Activated naive CD8-positive, alpha-beta T cell treated with anti-CD3 and anti-CD28 coated beads, Interleukin-2, amount 50 U/mL, for 16 hours (primary cell): ENCODE measurements around the gene UBE2D2.

Experiments used
- DNase-seq: peaks from one replicate; pipeline ENCODE4 v3.0.0-alpha.2; 2020; ENCODE audit warnings: low read depth, low spot score

UBE2D2 gene

DNA sequence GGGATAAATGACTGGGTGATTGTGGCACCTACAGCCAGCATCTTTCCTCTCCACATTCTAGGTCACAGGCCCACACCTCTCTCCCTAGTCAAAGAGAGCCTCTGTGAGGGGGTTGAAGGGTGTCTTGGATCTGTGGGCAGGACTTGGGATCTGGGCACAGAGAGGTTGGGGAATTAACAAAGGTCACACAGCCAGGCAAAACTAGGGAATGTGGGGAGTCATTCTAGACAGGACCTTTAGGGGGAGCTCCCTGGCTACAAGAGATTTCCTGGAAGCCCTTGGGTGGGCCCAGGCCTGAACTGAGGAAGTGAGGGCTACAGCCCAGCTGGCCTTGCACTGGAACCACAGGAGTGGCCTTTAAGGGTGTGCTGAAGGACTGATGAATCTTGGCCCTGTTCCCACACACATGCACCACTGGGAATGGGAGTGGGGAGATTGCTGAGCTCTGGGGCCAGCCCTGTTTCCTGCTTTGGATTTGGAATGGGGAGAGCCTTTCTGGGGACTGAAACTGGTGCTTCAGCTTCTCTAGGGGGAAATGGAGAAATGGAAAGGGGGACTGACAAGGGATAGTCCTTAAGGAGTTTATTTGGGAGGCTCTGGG lies 74.6 kb downstream of the UBE2D2 start:
- no peak for DNase-seq

DNA sequence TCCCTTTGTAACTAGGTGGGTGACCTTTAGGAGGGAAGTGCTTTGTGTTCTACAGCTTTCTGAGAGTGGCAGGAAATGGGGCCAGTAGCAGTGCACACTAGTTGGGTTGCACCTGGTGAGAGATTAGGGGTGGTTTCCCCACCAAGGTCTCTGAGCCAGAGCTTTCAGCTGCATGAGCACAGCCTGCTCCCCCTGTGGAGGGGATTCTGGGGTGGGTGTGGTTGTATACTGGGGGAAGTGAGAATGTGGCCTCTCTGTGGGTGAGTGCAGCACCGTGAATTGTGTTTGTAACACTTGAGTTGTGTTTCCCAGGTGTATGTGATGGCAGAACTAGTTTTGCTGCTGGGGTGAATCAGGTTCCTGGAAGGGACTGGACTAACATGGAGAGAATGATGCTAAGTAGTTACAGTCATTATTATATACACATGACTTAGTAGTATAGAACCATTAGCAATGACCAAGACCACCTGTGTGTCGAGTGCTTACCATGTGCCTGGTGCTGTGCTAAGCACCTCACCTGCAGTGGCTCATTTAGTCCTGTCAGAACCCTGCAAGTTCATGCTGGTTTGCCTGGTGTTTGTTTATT lies 75.2 kb downstream of the UBE2D2 start:
- no peak for DNase-seq

DNA sequence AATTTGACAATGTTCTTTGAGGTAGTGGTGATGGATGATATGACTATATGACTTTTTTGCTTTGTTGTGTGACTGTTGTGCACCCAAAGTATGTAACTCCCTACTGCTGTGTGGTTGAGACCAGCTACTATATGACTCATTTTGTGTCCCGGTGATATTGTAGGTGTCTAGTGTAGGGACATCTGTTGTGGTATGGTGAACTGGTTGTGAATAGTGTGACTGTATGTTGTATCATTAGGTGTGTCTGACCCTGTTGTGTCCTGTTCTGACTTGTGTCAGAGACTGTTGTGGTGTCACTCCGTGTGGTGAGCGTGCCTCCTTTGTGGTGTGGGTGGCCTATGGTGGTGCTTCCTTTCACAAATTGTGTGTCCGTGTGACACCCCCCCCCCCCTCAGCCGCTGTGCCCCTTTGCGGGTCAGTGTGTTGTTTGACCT lies 75.9 kb downstream of the UBE2D2 start:
- DNase-seq = no peak

DNA sequence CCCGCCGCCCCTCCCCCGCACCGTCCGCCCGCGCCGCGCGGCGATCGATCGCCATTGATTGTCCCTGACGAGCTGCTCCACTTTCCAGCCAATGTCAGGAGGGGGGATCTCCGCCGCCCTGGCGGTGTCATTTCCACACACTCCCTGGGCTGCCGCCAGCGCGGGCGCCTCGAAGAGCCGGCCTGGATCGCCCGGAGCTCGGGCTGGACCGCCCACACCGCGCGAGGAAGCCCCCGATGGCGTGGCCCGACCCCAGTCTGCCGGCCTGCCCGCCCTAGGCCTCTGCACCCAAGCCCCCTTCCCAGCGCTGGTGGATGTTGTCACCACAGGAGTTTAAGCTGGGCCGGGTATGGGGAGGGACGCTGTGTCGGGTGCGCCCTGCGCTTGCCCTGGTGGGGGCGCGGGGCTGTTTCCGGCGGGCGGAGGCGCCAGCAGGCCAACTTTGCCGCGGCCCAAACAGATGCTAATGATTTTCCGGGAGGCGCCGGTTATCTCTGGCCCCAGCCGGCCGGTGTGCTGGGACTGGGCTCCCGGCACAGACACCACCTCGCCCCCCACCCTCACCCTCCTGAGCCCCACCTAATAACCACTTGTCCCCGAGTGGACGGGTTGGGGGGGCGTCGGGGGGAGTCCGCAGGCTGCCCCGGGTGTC lies 76.4 kb downstream of the UBE2D2 start:
- DNase-seq = no peak

DNA sequence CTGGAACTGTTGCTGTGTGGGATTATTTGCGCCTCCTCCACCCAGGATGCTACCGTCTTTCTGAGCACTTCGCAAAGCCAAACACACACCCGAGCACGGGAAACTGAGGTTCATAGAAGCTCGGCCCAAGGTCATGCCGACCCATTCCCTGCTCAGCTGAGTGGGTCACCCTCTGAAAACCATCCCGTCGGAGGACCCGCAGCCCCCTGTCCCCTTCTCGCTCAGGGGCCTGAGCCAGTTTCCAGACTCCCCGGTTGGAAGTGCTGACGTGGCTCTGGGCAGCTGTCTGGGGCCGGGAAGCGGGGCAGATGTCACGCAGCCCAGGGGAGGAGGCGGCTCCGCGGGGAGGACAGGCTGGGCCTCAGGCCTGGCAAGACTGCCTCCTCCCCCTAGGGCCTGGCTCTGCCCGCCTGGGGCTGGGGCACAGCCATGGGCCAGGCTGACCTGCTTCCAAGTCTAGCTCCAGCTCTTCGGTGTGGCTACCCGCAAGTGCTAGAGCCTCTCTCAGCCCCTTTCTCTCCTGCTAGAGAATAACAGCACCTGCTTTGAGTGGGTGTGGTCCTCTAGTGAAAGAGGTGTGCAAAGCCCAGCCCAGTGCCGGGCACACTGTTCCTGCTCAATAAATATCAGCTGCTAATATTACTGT lies 77.1 kb downstream of the UBE2D2 start:
- DNase-seq = no peak

DNA sequence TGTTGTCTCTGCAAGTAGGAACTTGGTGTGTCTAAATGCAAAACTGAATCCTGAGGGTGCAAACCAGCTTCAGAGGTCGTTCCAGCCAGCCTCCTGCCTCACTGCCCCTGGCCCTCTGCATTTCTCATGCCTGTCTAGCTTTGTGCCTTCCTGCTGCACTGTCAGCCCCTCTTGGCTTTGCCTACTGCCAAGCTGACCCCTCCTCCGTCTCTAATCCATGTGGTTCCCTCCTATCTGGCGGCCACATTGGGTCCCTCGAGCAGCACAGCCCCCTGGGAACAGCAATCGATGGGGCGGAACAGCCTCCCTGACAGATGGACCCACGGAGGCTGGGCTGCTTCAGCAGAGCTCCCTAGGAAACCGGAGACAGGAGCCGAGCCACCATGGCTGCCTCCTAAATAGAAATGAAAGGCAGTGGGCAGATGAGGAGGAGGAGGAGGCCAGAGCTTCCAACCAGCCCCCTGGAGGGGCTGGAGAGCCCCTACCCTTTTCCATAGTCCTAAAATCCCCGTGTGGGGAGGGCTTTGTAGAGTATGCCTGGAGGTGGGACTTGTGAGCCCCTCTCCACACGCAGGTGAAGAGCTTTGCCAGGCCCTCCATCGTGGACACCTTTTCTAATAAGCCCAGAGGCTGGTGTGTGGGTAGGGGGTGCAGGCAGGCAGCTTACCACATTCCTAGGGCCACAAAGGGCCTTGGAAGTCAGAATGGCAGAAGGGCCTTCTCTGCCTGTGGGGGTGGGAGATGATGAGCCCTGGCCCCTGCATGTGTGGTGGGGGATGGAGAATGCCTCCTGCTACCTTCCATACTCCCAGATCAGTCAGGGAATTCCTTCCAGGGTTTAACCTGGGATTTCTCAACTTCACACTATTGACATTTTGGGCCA lies 77.8 kb downstream of the UBE2D2 start:
- DNase-seq = no peak

DNA sequence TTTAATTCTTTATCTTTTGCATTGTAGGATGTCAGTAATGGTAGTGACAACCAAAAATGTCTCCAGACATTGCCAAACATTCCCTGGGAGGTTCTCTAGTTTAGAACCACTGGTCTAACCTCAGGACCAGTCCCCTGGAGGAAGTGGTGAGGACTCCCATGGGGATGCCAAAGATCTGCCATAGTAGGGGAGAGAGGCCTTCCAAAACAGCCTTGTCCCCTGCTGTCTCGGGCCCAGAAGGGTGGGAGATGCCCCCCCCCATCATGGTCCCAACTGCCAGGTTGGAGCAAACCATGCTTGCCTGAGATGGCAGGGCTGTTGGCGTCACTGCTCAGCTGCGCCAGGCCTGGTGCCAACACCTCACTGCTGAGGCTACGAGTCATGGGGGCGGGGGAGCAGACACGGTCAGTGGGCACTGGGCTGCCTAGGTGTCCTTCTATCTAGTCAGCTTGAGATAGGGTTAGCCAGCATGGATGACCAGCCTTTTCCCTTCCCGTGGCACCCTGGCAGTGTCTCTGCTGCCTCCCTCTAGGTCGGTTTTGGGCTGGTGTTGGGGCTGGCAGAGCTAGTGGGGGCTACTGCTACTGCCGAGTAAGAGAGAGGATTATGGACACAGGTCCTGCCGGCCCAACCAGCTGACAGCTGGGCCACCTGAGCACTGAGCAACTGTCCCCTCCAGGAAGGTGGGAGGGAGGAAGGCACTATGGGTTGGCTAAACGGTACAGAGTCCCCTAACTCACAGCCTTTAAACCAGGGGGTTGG lies 78.7 kb downstream of the UBE2D2 start:
- no peak for DNase-seq

DNA sequence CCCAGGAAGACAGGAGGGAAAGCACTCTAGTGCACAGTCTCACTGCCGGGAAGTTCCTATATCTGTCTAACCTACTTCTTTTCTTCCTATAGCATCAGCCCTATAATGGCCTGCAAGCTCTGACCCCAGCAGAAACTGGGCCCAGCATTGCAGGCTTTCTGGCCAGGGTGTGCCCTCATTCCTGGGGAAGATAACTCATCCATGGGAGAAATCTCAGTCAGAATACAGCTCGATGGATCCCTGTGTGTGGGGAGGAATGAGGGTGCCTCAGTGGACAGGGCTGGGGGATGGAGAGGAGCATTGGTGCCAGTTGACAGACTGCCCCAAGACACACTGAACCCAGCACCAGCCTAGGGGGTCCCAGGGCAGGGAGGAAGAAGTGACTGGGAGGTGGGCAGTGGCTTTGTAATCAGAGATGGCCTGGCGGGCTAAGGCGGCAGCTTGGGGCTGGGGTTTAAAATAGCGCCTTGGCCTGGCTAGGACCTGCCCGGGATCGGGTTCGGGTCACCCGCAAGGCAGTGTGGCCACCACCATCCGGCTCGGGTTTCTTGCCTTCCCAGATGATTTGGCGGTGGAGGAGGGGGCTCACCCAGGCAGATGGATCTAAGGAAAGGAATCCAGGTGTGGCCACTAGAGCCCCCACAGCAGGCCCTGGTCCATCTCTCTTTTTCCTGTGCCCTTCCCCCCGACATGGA lies 79.4 kb downstream of the UBE2D2 start:
- no peak for DNase-seq

DNA sequence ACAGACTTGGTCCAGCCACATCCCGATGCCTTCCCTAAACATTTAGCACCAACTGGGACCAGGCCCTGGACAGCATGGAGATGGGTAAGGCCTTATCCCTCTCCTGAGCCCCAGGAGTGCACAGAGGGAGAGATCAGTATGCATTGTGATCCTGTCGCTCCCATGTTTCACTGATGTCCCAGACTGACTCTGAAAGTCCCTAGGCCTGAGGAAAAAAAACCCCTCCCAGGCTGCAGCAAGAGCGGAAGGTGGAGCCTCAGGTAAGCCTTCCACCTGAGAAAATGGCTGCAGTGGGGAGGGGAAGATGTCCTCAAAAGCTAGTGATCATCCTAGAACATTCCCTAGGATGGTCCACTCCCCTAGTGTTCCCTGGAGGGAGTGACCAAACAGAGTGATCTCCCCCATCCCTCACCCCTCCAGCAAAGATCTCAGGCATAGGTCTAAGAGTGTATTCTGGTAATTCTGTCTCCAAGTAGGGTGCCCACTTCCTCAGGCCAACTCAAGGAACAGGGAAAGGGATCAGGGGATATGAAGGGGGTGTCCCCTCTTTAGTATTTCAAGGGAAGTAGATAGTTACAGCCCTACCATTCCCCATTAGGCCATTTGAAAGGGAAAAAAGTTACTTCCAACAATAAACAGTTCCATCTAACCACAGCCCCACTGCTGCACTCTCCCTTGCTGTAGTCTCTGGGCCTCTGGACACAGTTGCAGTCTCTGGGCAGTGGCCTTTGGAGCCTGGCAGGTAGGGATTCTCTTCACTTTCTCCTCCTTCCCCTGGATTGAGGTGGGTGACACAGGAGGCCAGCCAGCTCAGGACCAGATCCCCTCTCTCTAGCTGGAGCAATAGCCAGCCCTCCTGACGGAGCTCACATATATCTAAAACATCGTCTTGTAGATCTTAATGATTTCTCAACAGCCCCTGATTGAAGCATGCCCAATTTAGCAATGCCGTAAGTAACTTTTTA lies 80.3 kb downstream of the UBE2D2 start:
- DNase-seq = no peak

DNA sequence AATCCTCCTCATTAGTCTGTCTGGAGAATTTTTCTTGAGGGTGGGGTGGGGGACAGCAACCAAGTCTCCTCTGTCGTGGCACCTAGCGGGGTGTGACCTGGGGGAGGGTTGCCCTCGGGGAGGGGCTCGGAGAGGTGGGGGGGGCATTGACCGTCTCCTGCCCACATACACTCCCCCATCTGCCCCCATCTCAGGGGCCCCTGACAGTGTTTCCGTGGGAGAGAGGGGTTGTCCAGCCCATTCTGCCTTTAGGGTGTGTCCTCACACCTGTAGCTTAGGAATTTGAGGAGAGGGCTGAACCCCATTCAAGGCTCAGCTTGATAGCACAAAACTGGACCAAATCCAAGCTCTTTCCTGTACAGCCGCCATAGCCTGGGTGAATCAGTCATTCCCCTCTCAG lies 81.1 kb downstream of the UBE2D2 start:
- DNase-seq = no peak

DNA sequence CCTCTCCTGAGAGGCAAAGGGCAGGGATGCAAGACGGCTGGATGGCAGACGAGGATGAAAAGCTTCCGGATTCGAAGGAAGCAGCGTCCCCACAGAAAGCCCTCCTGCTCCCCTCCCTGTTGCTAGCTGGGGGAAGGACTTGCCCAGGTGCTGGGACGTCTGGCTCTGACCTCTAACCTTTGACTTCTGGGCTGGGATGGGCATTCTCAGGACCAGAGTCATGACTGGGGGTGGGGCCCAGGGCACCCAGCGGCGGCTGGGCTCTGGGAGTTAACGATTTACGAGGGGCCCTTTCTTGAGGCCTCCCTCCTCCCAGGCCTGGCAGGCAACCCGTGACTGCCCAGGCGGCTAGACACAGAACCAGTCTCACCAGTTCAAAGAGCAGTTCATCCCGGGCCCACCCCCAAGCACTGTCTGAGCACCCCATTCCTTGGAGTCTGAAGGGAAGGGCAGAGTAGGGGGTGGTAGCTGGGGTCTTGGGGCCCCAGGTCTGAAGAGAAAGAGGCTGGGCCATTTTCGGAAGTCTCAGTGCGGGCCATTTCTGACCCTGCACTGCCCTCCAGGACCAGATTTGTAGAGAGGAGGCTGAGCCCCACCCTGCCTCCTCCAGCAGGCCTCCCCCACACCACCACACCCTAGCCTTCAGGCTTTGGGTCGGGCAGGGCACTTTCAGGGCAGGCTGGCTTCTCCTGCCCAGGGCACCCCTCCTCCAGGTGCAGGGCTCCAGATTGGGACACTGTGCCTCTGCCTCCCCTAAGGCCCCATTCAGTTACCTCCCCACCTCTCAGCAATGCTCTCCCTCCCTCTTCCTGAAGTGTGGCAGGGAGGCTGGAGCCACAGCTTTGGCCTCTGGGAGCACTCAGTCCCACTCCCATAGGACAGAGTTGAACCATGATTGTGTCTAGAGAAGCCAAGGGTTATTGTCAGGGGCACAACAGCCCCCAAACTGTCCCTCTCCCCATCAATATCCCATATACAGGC lies 82.0 kb downstream of the UBE2D2 start:
- no peak for DNase-seq

DNA sequence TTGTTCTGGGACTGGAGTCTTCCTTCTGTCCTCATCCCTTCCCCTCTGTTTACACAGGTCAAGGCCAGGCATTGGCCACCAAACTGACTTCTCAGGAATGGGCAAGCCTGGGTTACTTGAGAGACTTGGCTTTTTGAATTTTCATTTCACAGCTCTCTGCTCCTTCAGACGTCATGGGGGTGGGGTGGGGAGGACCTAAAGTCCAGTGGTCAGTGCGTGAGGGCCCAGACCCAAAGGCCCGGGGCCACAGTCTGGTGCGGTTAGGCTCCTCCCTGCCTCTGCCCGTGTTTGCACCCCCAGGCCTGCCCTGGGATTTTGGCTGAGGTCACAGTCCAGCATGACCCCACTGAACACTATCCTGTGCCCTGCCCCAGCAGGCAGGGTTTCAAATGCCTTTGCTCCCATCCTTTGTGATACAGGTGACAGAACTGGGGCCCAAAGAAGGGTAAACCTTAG lies 82.9 kb downstream of the UBE2D2 start:
- DNase-seq = no peak

DNA sequence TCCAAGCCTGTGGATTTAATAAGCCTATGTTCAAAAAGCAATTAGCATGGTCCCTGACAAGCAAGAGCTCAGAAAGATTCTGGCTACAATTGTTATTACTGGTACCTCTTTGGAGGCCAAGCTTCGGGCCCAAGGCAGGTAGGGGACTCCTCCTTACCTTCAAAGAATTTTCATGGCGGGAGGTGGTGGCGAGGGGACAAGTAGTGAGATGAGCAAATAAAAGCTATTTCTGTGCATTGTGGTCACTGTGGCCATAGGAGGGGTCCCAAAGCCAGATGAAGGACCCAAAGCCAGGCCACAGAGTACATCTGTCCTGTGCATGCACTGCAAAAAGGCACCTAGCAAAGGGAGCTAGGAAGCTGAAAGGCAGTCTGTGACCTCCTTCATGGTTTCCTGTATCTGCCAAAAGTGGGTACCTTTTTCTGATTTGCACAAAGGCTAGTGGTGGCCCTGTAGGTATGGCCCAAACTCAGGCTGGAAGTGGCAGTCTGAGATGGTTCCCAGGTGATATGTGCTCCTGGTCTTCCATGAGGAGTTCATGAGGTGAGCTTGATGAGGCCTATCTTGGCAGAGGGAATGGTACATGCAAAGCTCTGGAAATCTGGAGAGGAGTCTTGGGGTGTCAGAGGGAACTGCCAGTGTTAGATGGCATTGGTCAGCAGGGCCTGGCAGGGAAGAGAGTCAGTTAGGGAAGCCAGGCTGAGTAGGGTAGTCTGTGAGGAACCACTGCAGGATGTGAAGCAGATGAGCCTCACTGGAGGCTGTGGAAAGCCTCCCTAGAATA lies 83.7 kb downstream of the UBE2D2 start:
- no peak for DNase-seq

DNA sequence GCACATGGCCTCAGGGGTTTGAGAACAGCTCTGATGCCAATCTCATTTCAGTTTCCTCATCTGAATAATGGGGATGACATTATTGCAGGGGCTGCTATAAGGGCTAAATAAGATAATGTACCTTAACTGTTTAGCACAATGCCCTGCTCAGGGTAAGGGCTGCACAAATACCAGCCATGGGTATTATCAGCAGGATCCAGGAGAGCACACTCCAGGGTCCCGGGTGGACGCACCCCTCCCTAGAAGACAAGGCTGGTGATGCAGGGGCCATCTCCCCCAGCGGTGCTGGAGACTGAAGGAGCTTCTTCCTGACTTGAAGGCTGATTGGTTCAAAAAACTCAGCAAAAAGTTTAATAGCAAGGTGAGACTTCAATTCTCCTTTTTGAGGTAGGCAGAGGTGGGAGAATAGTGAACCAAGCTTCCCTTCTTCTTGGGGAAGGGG lies 84.3 kb downstream of the UBE2D2 start:
- no peak for DNase-seq

DNA sequence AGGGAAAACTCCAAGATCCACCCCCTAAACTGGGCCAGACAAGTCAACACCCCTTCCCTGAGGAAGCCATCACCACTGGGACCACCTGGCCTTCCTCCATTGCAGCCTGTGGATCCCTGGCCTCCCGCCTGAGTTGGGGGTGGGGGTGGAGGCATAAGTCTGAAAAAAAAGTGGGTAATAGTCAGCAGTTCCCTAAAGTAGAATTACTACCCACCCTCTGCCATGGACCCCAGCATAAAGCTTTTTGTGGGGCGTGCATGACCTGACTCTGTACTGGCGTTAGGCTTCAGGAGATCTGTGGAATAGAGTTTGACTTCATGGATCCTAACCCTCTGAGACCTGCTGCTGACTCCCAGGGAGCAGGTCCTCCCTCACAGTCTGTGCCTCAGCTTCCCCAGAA lies 85.0 kb downstream of the UBE2D2 start:
- DNase-seq = no peak

DNA sequence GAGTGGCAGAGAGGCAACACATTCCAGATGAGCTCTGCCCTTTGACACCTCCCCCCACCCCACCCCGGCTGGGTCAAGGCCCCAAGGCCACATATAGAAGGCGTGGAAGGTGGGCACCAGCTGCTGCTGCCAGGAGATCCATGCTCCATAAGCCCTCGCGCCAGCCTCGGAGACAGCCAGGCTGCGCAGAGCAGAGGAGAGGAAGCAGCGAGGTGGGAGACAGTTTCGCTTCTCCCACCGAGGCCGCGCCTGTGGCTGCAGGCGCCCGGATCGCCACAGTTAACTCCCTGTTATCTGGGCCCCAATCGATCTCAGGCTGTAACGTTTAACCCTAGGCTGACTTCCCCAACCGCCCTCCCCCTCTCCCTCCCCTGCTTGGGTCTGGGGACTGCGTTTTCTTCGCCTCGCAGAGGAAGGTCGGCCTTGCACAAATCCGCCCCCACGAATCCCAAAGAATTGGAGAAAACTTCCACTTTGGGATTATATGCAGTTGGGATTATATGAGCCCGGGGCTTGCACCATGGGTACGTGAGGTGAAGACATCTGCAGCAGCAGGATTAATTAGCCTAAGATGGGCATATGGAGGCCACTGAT lies 85.9 kb downstream of the UBE2D2 start:
- no peak for DNase-seq
